Transverse colon (tissue), 4 donors: Measurements from ENCODE around the gene SZT2. TPM values are rescaled to one million over a fixed set of nuclear protein-coding genes. Genes with fewer than 3 reads are reported as not detected.

Experiments
- DNase-seq: peaks from one replicate; pipeline ENCODE4 v3.0.0-alpha.2; 2019
- H3K27ac ChIP-seq, 4 donors: fragments of 200-600 bp; sonication (generic); 2 replicates each; pipeline ENCODE4 v1.5.1; 2016 to 2018; ENCODE audit warnings: inconsistent platforms in 4 of 4
- H3K27me3 ChIP-seq: fragments of 200-600 bp; sonication (generic); 2 replicates; pipeline ENCODE4 v1.5.1; 2017; ENCODE audit warnings: inconsistent platforms
- H3K36me3 ChIP-seq, 4 donors: fragments of 200-600 bp; sonication (generic); 2 replicates each; pipeline ENCODE4 v1.5.1; 2017 to 2019; ENCODE audit warnings: inconsistent platforms in 4 of 4
- H3K4me1 ChIP-seq, 4 donors: fragments of 200-600 bp; sonication (generic); 2 replicates each; pipeline ENCODE4 v1.5.1; 2017 to 2020; ENCODE audit warnings: inconsistent platforms in 4 of 4
- H3K4me3 ChIP-seq, 4 donors: fragments of 200-600 bp; sonication (generic); 1 replicate in 1 of 4; 2 replicates in 3 of 4; pipeline versions ENCODE4 v1.5.1 to v1.6.1; 2017 to 2019; ENCODE audit warnings: inconsistent platforms in 4 of 4
- H3K9me3 ChIP-seq, 2 donors: fragments of 200-600 bp; sonication (generic); 2 replicates each; pipeline ENCODE4 v1.5.1; 2017 to 2019; ENCODE audit warnings: inconsistent platforms in 2 of 2
- EP300 ChIP-seq: sonication (generic); formaldehyde crosslinking; IDR thresholded peaks from one replicate; pipeline ENCODE4 v1.6.1; 2017; ENCODE audit warnings: antibody characterized with exemption, low read depth
- POLR2A ChIP-seq: fragments of 450-650 bp; IDR thresholded peaks from one replicate; pipeline ENCODE4 v1.6.1; 2016; ENCODE audit warnings: antibody characterized with exemption, mild to moderate bottlenecking, moderate library complexity
- POLR2AphosphoS5 ChIP-seq, 3 donors: sonication (generic); formaldehyde crosslinking; IDR thresholded peaks; one replicate each; pipeline ENCODE4 v1.6.1; 2016; ENCODE audit warnings: antibody characterized with exemption in 3 of 3
- WGBS, 2 donors: methylation state at CpG; one replicate each; pipeline ENCODE4 v1.1.5; 2018; ENCODE audit warnings: low coverage in 1 of 2; 5-methylcytosine and 5-hydroxymethylcytosine counted together
- in situ Hi-C, 4 donors: fragments of 200-750 bp; cut with MboI; loops; one replicate each; pipeline versions ENCODE4 v1.15.0 to v1.15.1; 2017; ENCODE audit warnings: low sequenced_read_pairs in 3 of 4, low pct_ligation_motif_present in 1 of 4, low pct_unique_long_range_greater_than_20kb in 1 of 4
- intact Hi-C: fragments of 100-400 bp; cut with DNase I; formaldehyde crosslinking; loops from one replicate; pipeline ENCODE4 v1.15.1; 2023; ENCODE audit warnings: low total_unique reads
- total RNA-seq, 4 donors: library from RNA; depleted of rRNA; stranded (reverse); fragments of >200 nt; gene quantifications; one replicate each; pipeline ENCODE4 v1.1.0, GENCODE V29; 2016
- TF ChIP-seq, protein P1 (sequence below), 5 experiments: fragments of 200-600 bp in 3 of 5; fragments of 450-650 bp in 2 of 5; sonication (generic) in 3 of 5; IDR thresholded peaks; 1 replicate in 2 of 5; 2 replicates in 3 of 5; pipeline ENCODE4 v1.5.1; 2016 to 2017; ENCODE audit warnings: antibody characterized with exemption in 5 of 5, inconsistent platforms in 3 of 5, mild to moderate bottlenecking in 2 of 5, moderate library complexity in 1 of 5

The SZT2 gene
- total RNA-seq, 4 donors from 2014 or later: 43.1 to 106 (median 82.2) TPM

DNA sequence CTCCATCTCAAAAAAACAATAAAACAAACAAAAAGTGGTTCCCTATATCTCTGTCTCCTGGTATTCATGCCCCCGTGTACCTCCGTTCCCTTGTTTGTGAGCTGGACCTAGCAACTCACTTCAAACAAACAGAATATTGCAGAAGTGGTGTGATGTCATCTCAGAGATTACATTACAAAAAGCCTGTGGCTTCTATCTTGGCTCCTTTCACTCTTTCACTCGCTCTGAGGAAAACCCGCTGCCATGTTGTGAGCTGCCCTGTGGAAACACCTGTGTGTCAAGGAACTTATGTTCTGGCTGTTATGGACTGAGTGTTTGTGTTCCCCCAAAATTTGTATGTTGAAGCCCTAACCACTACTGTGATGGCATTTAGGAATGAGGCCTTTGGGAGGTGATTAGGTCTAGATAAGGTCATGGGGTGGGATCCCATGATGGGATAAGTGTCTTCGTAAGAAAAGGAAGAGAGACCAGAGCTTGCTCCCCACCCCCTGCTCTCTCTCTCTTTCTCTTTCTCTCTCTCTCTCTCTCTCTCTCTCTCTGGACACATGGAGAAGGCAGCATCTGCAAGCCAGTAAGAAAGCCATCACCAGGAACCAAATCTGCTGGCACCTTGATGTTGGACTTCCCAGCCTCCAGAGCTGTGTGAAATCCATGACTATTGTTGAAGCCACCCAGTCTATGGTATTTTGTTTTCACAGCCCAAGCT lies 71.4 kb downstream of the SZT2 start:
- 80 to 86% methylated on average over 3 to 5 of the region's 5 CpGs for WGBS, 2 donors
- no peak overlapping the region for H3K27ac ChIP-seq
- intact Hi-C loops: no loop called here
- no peaks in the 10 kb centered on the region for H3K27me3 ChIP-seq
- no peaks in the 10 kb centered on the region for H3K36me3 ChIP-seq
- no peak for TF ChIP-seq POLR2AphosphoS5 (IDR thresholded peaks at IDR 0.05)
- TF ChIP-seq, protein P1, sequence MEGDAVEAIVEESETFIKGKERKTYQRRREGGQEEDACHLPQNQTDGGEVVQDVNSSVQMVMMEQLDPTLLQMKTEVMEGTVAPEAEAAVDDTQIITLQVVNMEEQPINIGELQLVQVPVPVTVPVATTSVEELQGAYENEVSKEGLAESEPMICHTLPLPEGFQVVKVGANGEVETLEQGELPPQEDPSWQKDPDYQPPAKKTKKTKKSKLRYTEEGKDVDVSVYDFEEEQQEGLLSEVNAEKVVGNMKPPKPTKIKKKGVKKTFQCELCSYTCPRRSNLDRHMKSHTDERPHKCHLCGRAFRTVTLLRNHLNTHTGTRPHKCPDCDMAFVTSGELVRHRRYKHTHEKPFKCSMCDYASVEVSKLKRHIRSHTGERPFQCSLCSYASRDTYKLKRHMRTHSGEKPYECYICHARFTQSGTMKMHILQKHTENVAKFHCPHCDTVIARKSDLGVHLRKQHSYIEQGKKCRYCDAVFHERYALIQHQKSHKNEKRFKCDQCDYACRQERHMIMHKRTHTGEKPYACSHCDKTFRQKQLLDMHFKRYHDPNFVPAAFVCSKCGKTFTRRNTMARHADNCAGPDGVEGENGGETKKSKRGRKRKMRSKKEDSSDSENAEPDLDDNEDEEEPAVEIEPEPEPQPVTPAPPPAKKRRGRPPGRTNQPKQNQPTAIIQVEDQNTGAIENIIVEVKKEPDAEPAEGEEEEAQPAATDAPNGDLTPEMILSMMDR (IDR thresholded peaks at IDR 0.05): no peak
- TF ChIP-seq EP300: no peak
- no peak for TF ChIP-seq POLR2A
- H3K9me3 ChIP-seq: no peaks in the 10 kb centered on the region
- no peak overlapping the region for H3K4me3 ChIP-seq
- peaks cover 0 to 8% (median 0%) of the 10 kb centered on the region in 4 donors for H3K4me1 ChIP-seq
- no peak for DNase-seq
- in situ Hi-C loops: no loop called here

DNA sequence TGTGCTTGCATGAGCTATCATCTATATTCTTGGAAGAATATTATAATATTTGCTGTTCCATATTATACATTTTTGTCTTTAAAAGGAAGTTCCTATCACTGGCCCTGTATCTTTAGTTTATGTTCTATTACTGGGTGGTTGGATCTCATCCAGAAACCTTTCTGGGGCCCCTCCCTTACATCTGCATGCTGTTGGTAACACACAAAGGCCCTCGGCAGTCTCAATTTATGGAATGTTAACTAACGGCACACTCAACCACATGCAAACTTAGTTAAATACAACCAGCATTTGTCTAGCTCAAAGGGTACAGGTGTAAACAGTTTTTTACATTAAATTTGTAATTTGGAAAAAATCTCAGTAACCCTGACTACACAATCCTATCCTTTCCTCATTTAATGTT lies 73.8 kb downstream of the SZT2 start:
- peaks cover 0 to 4% (median 0%) of the 10 kb centered on the region in 4 donors for H3K4me1 ChIP-seq
- H3K9me3 ChIP-seq: no peaks in the 10 kb centered on the region
- in situ Hi-C loops: no loop called here
- H3K27ac ChIP-seq: no peak overlapping the region
- intact Hi-C loops: no loop called here
- TF ChIP-seq POLR2A (no peak), EP300 (no peak), POLR2AphosphoS5 (IDR thresholded peaks at IDR 0.05) (no peak)
- TF ChIP-seq, protein P1 (IDR thresholded peaks at IDR 0.05): no peak
- WGBS, 2 donors: 35 to 41% methylated on average over 2 of the region's 2 CpGs
- no peak overlapping the region for H3K4me3 ChIP-seq
- H3K27me3 ChIP-seq: no peaks in the 10 kb centered on the region
- H3K36me3 ChIP-seq: no peaks in the 10 kb centered on the region
- no peak for DNase-seq

DNA sequence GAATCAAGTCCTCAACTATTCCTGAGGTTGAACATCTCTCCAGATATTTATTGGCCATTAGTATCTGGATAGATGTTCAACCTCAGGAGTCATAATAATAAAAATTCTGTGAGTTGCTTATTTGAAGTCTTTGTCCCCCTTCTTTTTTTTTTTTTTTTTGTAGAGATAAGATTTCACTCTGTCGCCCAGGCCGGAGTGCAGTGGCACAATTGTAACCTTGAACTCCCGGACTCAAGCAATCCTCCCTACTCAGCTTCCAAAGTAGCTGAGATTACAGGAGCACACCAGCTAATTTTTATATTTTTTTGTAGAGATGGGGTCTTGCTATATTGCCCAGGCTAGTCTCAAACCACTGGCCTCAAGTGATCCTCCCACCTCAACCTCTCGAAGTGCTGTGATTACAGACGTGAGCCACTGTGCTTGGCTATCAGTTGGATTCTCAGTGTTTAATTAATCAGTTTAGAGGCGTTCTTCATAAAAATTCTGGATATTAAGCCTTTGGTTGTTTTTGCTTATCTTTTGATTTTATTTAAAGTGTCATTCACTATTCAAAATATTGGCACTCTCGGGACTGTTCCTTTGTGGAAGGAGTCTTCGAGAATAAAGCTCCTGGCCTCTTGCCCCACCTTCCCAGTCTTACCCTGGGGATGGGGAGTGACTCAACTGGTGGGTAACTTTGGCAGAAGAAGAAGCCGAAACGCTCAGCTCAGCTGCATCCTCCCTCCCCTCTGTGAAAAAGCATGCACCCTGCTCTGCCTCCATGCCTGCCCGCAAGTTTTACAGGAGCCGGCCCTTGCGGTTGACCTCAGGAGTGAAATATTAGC lies 75.2 kb downstream of the SZT2 start:
- Histone ChIP-seq H3K4me1 (peaks cover 0 to 4% (median 0%) of the 10 kb centered on the region in 4 donors), H3K9me3 (no peaks in the 10 kb centered on the region), H3K4me3 (no peak overlapping the region), H3K27me3 (no peaks in the 10 kb centered on the region), H3K27ac (no peak overlapping the region), H3K36me3 (no peaks in the 10 kb centered on the region)
- intact Hi-C loops (no loop called here), in situ Hi-C loops (no loop called here)
- TF ChIP-seq POLR2A: no peak
- TF ChIP-seq, protein P1 (IDR thresholded peaks at IDR 0.05): no peak
- no peak for TF ChIP-seq EP300
- no peak for TF ChIP-seq POLR2AphosphoS5 (IDR thresholded peaks at IDR 0.05)
- DNase-seq: no peak
- 89 to 90% methylated on average over 7 to 13 of the region's 13 CpGs for WGBS, 2 donors

DNA sequence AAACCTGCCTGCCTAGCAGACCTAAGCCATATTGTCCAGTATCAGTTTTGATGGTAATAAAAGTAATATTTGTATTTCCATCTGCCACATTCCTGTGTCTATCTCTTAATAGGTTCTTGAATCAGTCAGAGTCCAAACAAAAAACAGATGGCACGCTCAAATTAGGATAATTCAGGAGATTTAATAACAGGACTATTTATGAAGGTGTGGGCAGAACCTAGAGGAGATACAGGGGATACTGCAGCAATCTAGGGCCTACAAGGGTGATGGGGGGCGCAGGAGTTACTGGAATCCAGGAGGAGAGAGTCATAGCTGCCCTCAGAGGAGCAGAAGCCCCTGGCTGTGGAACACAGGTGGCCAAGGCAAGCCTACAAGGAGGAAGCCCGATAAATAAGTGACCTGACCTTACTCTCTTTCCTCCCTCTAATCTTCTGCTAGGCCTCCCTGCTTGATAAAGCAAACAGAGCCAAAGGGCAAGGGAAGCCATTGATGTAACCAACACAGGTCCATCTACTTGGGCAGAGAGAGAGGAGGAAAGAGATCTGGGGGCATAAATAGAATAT lies 75.9 kb downstream of the SZT2 start:
- Histone ChIP-seq H3K4me3 (no peak overlapping the region), H3K9me3 (no peaks in the 10 kb centered on the region), H3K27ac (no peak overlapping the region), H3K27me3 (no peaks in the 10 kb centered on the region), H3K4me1 (peaks cover 0 to 4% (median 0%) of the 10 kb centered on the region in 4 donors), H3K36me3 (no peaks in the 10 kb centered on the region)
- in situ Hi-C loops: no loop called here
- intact Hi-C loops: no loop called here
- TF ChIP-seq, protein P1 (IDR thresholded peaks at IDR 0.05): no peak
- TF ChIP-seq POLR2AphosphoS5 (IDR thresholded peaks at IDR 0.05) (no peak), POLR2A (no peak), EP300 (no peak)
- no peak for DNase-seq
- 72 to 80% methylated on average over 1 to 3 of the region's 3 CpGs for WGBS, 2 donors
